GM13977 (cell line): ENCODE results near the gene FARSB.

ENCODE experiments used
- DNase-seq: peaks from one replicate; pipeline ENCODE4 v3.0.0; 2012; ENCODE audit warnings: low spot score
- in situ Hi-C: fragments of 300-500 bp; cut with MboI; formaldehyde crosslinking; loops from one replicate; pipeline ENCODE4 v1.12.0; 2022; ENCODE audit warnings: low sequenced_read_pairs, low pct_unique_long_range_greater_than_20kb, mixed read lengths, inconsistent platforms; ENCODE audit not compliant: unreplicated experiment
- TF ChIP-seq, protein P1 (sequence below): IDR thresholded peaks from 2 replicates; pipeline ENCODE4 v1.5.1; 2012; ENCODE audit warnings: mild to moderate bottlenecking, control low read depth; ENCODE audit not compliant: insufficient read depth; ENCODE audit errors: extremely low read depth, missing control alignments

FARSB gene

DNA sequence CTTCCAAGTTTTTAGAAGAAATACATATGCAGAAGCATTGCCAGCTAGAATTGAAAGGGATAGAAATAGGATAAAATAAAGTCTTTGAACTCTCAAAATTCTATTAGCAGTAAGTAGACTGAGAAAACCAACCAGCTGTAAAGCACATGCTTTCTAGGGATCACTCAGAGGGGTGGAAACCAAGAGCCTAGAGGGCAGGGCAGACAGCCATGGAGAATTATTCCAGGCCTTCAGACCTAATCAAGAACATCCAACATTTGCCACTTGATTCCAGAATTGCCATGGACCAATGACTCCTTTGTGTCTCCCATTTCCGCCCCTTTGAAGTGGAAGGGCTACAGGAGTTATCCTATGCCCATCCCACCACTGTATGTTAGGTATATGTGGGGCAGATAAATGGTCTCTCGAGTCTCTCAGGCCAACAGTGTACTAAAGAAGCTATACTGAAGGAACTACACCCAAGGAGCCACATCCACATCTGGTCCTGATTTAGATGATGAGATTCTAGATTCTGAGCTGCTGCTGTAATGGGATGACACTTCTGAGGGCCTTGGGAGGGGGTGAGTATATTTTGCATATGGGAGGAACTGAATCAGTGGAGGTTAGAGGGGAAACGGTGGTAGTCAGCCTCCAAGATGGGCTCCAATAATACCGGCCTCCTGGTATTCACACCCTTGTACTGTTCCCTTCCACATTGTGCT is 4.0 kb downstream of the FARSB start:
- TF ChIP-seq, protein P1, sequence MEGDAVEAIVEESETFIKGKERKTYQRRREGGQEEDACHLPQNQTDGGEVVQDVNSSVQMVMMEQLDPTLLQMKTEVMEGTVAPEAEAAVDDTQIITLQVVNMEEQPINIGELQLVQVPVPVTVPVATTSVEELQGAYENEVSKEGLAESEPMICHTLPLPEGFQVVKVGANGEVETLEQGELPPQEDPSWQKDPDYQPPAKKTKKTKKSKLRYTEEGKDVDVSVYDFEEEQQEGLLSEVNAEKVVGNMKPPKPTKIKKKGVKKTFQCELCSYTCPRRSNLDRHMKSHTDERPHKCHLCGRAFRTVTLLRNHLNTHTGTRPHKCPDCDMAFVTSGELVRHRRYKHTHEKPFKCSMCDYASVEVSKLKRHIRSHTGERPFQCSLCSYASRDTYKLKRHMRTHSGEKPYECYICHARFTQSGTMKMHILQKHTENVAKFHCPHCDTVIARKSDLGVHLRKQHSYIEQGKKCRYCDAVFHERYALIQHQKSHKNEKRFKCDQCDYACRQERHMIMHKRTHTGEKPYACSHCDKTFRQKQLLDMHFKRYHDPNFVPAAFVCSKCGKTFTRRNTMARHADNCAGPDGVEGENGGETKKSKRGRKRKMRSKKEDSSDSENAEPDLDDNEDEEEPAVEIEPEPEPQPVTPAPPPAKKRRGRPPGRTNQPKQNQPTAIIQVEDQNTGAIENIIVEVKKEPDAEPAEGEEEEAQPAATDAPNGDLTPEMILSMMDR, result no peak
- in situ Hi-C loops, result no loop called here
- DNase-seq, result no peak

GRCh38 chr2:222649801-222650200 is 6.1 kb downstream of the FARSB start:
- DNase-seq, result no peak

GRCh38 chr2:222646008-222646407 is 9.9 kb downstream of the FARSB start:
- TF ChIP-seq, protein P1, result no peak
- DNase-seq, result no peak
- in situ Hi-C loops, result no loop called here

More at GRCh38 chr2:222649801-222650200, 6.1 kb downstream of the FARSB start:
- TF ChIP-seq, protein P1, result no peak
- in situ Hi-C loops, result no loop called here

- in situ Hi-C loops, result no loop called here
- DNase-seq, result no peak
- TF ChIP-seq, protein P1, result no peak
Measured at GRCh38 chr2:222643134-222643533, 12.8 kb downstream of the FARSB start.

GRCh38 chr2:222641336-222641735 is 14.6 kb downstream of the FARSB start:
- TF ChIP-seq, protein P1, result no peak
- in situ Hi-C loops, result no loop called here
- no peak for DNase-seq

- TF ChIP-seq, protein P1, result no peak
- DNase-seq, result no peak
- in situ Hi-C loops, result no loop called here
Measured at GRCh38 chr2:222637067-222637466, 18.8 kb downstream of the FARSB start.

- TF ChIP-seq, protein P1, result no peak
- in situ Hi-C loops, result no loop called here
- no peak for DNase-seq
Measured at GRCh38 chr2:222635295-222635694, 20.6 kb downstream of the FARSB start.
